GM12874 (cell line): ENCODE measurements around the gene PARD3B.

Source experiments
- CTCF ChIP-seq: IDR thresholded peaks from 2 replicates; pipeline ENCODE4 v1.5.1; 2011; ENCODE audit warnings: low read depth, mild to moderate bottlenecking, control low read depth, low read length, moderate library complexity; ENCODE audit not compliant: insufficient read depth

The PARD3B gene

GRCh38 chr2:205220559-205220958 lies 675.3 kb downstream of the PARD3B start:
- TF ChIP-seq CTCF = no peak

GRCh38 chr2:205232086-205232485 lies 686.8 kb downstream of the PARD3B start:
- TF ChIP-seq CTCF = no peak

- TF ChIP-seq CTCF = no peak
Observed at GRCh38 chr2:205235434-205235833, 690.2 kb downstream of the PARD3B start.

DNA sequence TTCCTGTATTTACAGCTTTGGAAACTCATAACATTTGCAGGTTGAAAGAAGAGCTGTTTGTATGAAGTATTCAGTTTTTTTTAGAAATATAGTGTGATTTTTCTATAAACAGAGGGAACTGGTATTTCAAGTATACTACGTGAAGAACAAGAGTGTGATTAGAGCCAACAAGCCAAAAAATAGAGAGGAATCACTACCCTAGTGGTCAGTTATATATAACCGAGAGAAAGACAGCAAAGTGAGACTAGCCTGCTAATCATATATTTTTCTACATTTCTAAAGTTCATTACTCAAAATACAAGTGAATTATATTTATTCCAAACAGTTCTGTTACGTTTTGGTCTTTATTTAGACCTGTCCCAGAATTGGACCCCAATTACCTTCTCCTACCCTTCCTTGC lies 692.2 kb downstream of the PARD3B start:
- no peak for TF ChIP-seq CTCF

GRCh38 chr2:205245001-205245400 lies 699.7 kb downstream of the PARD3B start:
- no peak for TF ChIP-seq CTCF

- TF ChIP-seq CTCF = no peak
Observed at GRCh38 chr2:205245652-205246051, 700.4 kb downstream of the PARD3B start.

DNA sequence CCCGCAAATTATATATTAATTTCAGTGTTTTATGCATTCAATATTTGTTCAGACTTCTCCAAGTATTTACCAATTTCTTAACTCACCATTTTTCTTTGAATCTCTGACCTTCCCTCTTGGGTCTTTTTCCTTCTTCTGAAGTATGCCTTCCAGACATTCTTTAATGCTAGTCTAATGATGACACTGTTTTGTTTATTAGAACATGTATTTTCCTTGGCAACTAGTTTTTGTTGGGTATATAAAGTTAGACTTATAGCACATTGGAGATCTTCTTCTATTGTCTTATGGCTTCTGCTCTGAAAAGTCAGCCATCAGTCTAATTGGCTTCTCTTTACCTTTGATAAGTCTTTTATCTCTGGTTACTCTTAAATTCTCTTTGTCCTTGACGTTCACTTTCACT lies 713.8 kb downstream of the PARD3B start:
- TF ChIP-seq CTCF = no peak
